RWPE2 (cell line): Measurements from ENCODE around the gene FAM20C.

Experiments used
- ATAC-seq: fragments of 200-7000 bp; cut with Tn5 transposase; 3 replicates; pipeline ENCODE4 v1.9.1; 2021; ENCODE audit warnings: low read depth
- DNase-seq: peaks from one replicate; pipeline ENCODE4 v3.0.0-alpha.2; 2020; ENCODE audit warnings: low spot score
- H3K27ac ChIP-seq: fragments of 450-650 bp; 2 replicates; pipeline ENCODE4 v1.5.1; 2017; ENCODE audit warnings: mild to moderate bottlenecking; ENCODE audit not compliant: poor library complexity, severe bottlenecking
- H3K27me3 ChIP-seq: fragments of 250-450 bp; sonication (Bioruptor Pico); 2 replicates; pipeline ENCODE4 v1.5.1; 2021; ENCODE audit warnings: mild to moderate bottlenecking, moderate library complexity; ENCODE audit not compliant: insufficient read depth, poor library complexity, severe bottlenecking
- H3K36me3 ChIP-seq: fragments of 250-450 bp; sonication (Bioruptor Pico); 2 replicates; pipeline ENCODE4 v1.5.1; 2020; ENCODE audit warnings: low read depth, mild to moderate bottlenecking, moderate library complexity
- H3K4me1 ChIP-seq: fragments of 250-450 bp; sonication (Bioruptor Pico); 2 replicates; pipeline ENCODE4 v1.5.1; 2021; ENCODE audit warnings: mild to moderate bottlenecking, moderate library complexity; ENCODE audit not compliant: insufficient read depth, poor library complexity, severe bottlenecking
- H3K4me3 ChIP-seq: fragments of 250-450 bp; sonication (Bioruptor Pico); 2 replicates; pipeline ENCODE4 v1.5.1; 2021; ENCODE audit warnings: mild to moderate bottlenecking, moderate library complexity; ENCODE audit not compliant: severe bottlenecking
- H3K9me3 ChIP-seq: fragments of 250-450 bp; sonication (Bioruptor Pico); 2 replicates; pipeline ENCODE4 v1.5.1; 2021; ENCODE audit warnings: mild to moderate bottlenecking, moderate library complexity; ENCODE audit not compliant: severe bottlenecking
- TF ChIP-seq, protein P1 (sequence below): fragments of 450-650 bp; IDR thresholded peaks from one replicate; pipeline ENCODE4 v1.5.1; 2017; ENCODE audit warnings: mild to moderate bottlenecking, moderate library complexity; ENCODE audit not compliant: poor library complexity, severe bottlenecking

Gene FAM20C

DNA sequence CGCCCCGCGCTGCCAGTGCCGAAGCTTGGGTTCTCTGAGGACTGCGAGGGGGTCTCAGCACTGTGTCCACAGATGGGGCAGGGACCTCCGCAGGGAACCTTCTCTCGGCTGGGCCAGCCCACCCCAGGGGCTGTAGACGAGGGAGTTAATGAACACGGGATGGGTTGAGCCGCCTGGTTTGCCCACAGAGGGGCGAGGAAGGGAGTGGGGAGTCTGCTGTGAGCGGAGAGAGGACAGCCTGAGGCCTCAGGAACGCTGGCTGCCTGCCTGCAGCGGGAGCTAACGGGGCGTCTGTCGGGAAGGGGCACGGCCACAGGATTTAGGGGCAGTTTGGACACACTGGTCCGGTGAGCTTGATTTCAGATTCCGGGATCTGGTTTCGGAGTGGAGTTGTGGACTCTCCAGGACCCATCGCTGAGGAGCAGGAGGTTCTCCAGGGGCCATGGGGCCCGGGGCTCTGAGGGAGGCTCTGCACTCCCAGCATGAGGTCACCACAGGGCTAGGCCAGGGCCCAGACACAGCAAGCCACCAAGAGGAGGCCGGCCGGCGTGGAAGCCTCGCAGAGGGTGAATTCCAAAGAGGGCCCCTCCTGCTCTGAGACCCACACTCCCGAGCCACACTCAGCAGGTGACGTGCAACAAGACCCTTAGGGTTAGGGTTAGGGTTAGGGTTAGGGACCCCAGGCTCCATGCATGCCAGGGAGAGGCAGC lies 19.0 kb upstream of the FAM20C start:
- H3K27ac ChIP-seq = no peak overlapping the region
- no peaks in the 10 kb centered on the region for H3K9me3 ChIP-seq
- H3K4me3 ChIP-seq = no peak overlapping the region
- H3K4me1 ChIP-seq = no peaks in the 10 kb centered on the region
- no peaks in the 10 kb centered on the region for H3K36me3 ChIP-seq
- no peaks in the 10 kb centered on the region for H3K27me3 ChIP-seq
- DNase-seq = no peak
- no peak for ATAC-seq
- TF ChIP-seq, protein P1, sequence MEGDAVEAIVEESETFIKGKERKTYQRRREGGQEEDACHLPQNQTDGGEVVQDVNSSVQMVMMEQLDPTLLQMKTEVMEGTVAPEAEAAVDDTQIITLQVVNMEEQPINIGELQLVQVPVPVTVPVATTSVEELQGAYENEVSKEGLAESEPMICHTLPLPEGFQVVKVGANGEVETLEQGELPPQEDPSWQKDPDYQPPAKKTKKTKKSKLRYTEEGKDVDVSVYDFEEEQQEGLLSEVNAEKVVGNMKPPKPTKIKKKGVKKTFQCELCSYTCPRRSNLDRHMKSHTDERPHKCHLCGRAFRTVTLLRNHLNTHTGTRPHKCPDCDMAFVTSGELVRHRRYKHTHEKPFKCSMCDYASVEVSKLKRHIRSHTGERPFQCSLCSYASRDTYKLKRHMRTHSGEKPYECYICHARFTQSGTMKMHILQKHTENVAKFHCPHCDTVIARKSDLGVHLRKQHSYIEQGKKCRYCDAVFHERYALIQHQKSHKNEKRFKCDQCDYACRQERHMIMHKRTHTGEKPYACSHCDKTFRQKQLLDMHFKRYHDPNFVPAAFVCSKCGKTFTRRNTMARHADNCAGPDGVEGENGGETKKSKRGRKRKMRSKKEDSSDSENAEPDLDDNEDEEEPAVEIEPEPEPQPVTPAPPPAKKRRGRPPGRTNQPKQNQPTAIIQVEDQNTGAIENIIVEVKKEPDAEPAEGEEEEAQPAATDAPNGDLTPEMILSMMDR = no peak

DNA sequence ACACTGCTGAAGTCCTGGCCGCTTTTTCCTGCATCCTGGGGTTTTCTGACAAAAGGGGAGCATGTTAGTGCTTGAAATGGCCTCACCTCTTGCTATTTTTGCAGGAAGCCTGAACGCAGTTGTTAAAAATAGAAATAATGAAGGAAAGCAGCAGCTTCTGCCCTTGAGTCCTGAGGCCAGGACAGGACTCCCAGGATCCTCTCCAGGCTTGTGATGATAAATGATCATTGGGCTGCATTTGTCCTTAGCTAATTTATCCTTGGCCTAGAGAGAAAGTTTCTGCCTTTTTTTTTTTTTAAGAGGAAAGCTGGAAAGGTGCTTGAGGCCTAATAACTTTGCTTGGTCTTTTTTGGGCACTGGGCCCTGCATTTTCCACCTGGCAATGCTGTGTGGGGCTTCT lies 17.7 kb upstream of the FAM20C start:
- H3K27me3 ChIP-seq = no peaks in the 10 kb centered on the region
- no peaks in the 10 kb centered on the region for H3K9me3 ChIP-seq
- TF ChIP-seq, protein P1 = no peak
- H3K4me3 ChIP-seq = no peak overlapping the region
- ATAC-seq = no peak
- no peak for DNase-seq
- no peak overlapping the region for H3K27ac ChIP-seq
- H3K36me3 ChIP-seq = no peaks in the 10 kb centered on the region
- no peaks in the 10 kb centered on the region for H3K4me1 ChIP-seq

DNA sequence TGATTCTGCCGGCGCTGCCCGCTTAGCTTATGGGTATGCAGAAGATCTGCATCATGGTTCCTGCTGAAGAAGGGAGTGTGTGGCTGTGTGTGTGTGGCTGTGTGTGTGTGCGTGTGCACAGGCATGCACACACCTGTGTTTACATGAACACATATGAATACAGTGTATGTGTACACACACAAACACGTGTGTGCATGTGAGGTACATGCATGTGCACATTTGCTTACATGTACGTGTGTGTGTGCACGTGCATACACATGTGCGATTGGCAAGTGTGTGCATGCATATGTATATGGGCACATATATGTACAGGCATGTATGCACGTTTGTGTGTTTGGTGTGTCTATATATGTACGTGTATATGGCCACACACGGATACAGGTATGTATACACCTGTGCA lies 16.4 kb upstream of the FAM20C start:
- H3K27ac ChIP-seq = no peak overlapping the region
- no peaks in the 10 kb centered on the region for H3K36me3 ChIP-seq
- DNase-seq = no peak
- no peak for ATAC-seq
- H3K27me3 ChIP-seq = no peaks in the 10 kb centered on the region
- H3K9me3 ChIP-seq = no peaks in the 10 kb centered on the region
- TF ChIP-seq, protein P1 = no peak
- no peaks in the 10 kb centered on the region for H3K4me1 ChIP-seq
- H3K4me3 ChIP-seq = no peak overlapping the region

DNA sequence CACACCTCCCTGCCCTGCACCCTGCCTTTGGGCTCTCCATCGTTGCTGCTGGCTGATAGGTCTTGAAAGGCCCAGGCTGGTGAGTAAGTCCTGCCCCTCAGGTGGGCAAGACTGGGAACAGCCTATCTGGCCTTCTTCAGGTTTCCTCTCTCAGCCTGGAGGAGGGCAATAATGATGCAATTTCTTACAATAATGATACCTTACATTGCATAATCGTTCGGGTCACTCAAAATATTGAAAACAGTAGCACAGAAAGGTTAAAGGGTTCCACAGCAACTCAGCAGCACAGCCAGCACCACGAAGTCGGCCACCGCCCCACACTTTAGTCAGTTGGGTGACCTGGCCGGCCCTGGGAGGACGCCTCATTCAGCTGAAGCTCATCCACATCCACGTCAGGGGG lies 16.0 kb upstream of the FAM20C start:
- Histone ChIP-seq H3K36me3 (no peaks in the 10 kb centered on the region), H3K27me3 (no peaks in the 10 kb centered on the region), H3K27ac (no peak overlapping the region), H3K4me3 (no peak overlapping the region), H3K9me3 (no peaks in the 10 kb centered on the region), H3K4me1 (no peaks in the 10 kb centered on the region)
- TF ChIP-seq, protein P1 = no peak
- DNase-seq = no peak
- ATAC-seq = no peak

DNA sequence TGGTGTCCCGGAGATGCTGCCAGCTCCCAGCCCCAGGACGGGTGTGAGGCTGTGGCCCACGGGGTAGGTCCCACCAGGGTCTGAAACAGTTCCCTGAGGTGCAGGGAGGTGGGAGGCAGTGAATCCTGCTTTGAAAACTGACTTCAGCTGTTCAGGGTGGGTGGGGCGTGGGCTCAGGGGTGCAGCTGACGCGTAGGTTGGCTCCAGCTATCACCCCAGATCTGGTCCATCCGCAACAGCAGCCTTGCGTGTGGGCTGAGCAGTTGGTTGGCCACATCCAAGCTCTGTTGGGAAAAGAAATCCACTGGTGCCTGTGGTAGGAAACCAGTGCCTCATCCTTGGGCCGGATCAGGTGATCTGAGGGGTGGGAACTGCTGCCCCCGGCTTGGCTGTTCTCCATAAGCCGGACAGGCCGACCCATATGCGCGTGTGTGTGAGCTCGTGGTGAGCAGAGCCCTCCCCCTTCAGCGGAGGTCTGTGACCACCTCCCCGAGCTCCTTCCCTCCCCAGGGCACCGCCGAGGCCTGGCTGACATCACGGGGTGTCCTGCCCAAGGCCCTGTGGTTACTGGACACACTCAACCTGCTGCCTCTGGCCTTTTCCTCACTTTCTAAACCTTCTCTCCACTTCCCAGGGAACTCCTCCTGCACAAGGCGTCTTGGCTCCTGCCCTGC lies 15.4 kb upstream of the FAM20C start:
- Histone ChIP-seq H3K27ac (no peak overlapping the region), H3K27me3 (no peaks in the 10 kb centered on the region), H3K9me3 (no peaks in the 10 kb centered on the region), H3K36me3 (no peaks in the 10 kb centered on the region), H3K4me3 (no peak overlapping the region), H3K4me1 (no peaks in the 10 kb centered on the region)
- no peak for ATAC-seq
- DNase-seq = no peak
- TF ChIP-seq, protein P1 = no peak
